Endothelial cell of umbilical vein (primary cell): ENCODE data around the gene DNAAF5. TPM values are rescaled to one million over a fixed set of nuclear protein-coding genes. Genes with fewer than 3 reads are reported as not detected.

Experiments used
- BruUV-seq: library from RNA; stranded (reverse); fragments of 400-500 nt; replicated peaks from 2 replicates; lab custom pipeline; 2021; lab: Mats Ljungman, UMichigan
- CTCF ChIA-PET: fragments of 300-600, 350-600 bp; sonication (Branson Sonifier 250); formaldehyde crosslinking; loops from one replicate; lab custom pipeline; 2021; ENCODE audit warnings: antibody characterized with exemption, inconsistent platforms; lab: Charles Lee
- POLR2A ChIA-PET: fragments of 300-600, 350-600 bp; sonication (Branson Sonifier 250); formaldehyde crosslinking; loops from one replicate; lab custom pipeline; 2021; ENCODE audit warnings: antibody characterized with exemption, inconsistent platforms; lab: Charles Lee
- DNase-seq: peaks from one replicate; pipeline ENCODE4 v3.0.0-alpha.2; 2011; ENCODE audit warnings: low read depth, low spot score
- FAIRE-seq: peaks from 2 replicates; lab custom pipeline; 2011; peaks lifted over from hg19 to GRCh38; lab: Jason Lieb, UNC
- H2AFZ ChIP-seq: 2 replicates; pipeline ENCODE4 v1.6.0; 2012; ENCODE audit warnings: low read depth, low read length, control low read depth, inconsistent platforms
- H3K27ac ChIP-seq: 2 replicates; pipeline ENCODE4 v1.5.1; 2011; ENCODE audit warnings: low read depth, mild to moderate bottlenecking, control low read depth, low read length, moderate library complexity; ENCODE audit not compliant: insufficient read depth
- H3K27me3 ChIP-seq, 2 experiments: 2 replicates each; pipeline versions ENCODE4 v1.6.0 to v1.6.1; 2011; ENCODE audit warnings: low read length in 2 of 2, mixed read lengths in 1 of 2; ENCODE audit not compliant: control insufficient read depth in 2 of 2, insufficient read depth in 2 of 2
- H3K36me3 ChIP-seq, 2 experiments: 2 replicates in 1 of 2; 3 replicates in 1 of 2; pipeline ENCODE4 v1.5.1; 2011; ENCODE audit warnings: low read length in 2 of 2, mild to moderate bottlenecking in 1 of 2, moderate library complexity in 1 of 2; ENCODE audit not compliant: control insufficient read depth in 2 of 2, insufficient read depth in 2 of 2; ENCODE audit errors: extremely low read depth in 1 of 2
- H3K4me1 ChIP-seq: 3 replicates; pipeline ENCODE4 v1.5.1; 2011; ENCODE audit warnings: mild to moderate bottlenecking, low read length; ENCODE audit not compliant: control insufficient read depth, insufficient read depth; ENCODE audit errors: extremely low read depth
- H3K4me2 ChIP-seq: 2 replicates; pipeline ENCODE4 v1.6.1; 2011; ENCODE audit warnings: low read length, control low read depth, mixed read lengths; ENCODE audit not compliant: insufficient read depth
- H3K4me3 ChIP-seq, 3 experiments: fragments of 200-600 bp in 1 of 3; sonication (generic), shearing (Covaris generic) in 1 of 3; replicated peaks in 1 of 3; 2 replicates each; pipeline ENCODE4 v1.5.1; 2011 to 2016; ENCODE audit warnings: control low read depth in 3 of 3, low read length in 3 of 3, mild to moderate bottlenecking in 2 of 3, inconsistent platforms in 1 of 3, low read depth in 1 of 3, moderate library complexity in 1 of 3; ENCODE audit not compliant: insufficient read depth in 1 of 3
- H3K79me2 ChIP-seq: 2 replicates; pipeline ENCODE4 v1.6.0; 2012; ENCODE audit warnings: low read length, inconsistent platforms; ENCODE audit not compliant: control insufficient read depth, insufficient read depth
- H3K9ac ChIP-seq: replicated peaks from 2 replicates; pipeline ENCODE3; 2011; ENCODE audit warnings: low read length, control low read depth; ENCODE audit not compliant: insufficient read depth; ENCODE audit errors: extremely low read depth
- H3K9me1 ChIP-seq: replicated peaks from 3 replicates; pipeline ENCODE4 v1.6.0; 2011; ENCODE audit warnings: mild to moderate bottlenecking, low read length; ENCODE audit not compliant: control insufficient read depth, insufficient read depth; ENCODE audit errors: extremely low read depth
- H3K9me3 ChIP-seq: replicated peaks from 2 replicates; pipeline ENCODE4 v1.5.1; 2012; ENCODE audit warnings: low read length, inconsistent platforms; ENCODE audit not compliant: control insufficient read depth, insufficient read depth
- H4K20me1 ChIP-seq: replicated peaks from 2 replicates; pipeline ENCODE3; 2011; ENCODE audit warnings: mild to moderate bottlenecking, low read length; ENCODE audit not compliant: control insufficient read depth, insufficient read depth; ENCODE audit errors: extremely low read depth
- CTCF ChIP-seq, 2 donors: IDR thresholded peaks; 1 replicate in 1 of 2; 2 replicates in 1 of 2; pipeline ENCODE4 v1.5.1; 2011; ENCODE audit warnings: low read length in 2 of 2, mild to moderate bottlenecking in 2 of 2, moderate library complexity in 2 of 2, control low read depth in 1 of 2, inconsistent platforms in 1 of 2, low read depth in 1 of 2; ENCODE audit not compliant: insufficient read depth in 1 of 2; ENCODE audit errors: extremely low read depth in 1 of 2
- EZH2 ChIP-seq: IDR thresholded peaks from 2 replicates; pipeline ENCODE4 v1.6.1; 2012; ENCODE audit warnings: borderline replicate concordance, low read depth, mild to moderate bottlenecking, moderate library complexity, low read length, inconsistent platforms; ENCODE audit not compliant: severe bottlenecking
- FOS ChIP-seq: IDR thresholded peaks from 2 replicates; pipeline ENCODE4 v1.6.1; 2011; ENCODE audit warnings: mild to moderate bottlenecking, low read length, moderate library complexity, borderline replicate concordance; ENCODE audit not compliant: insufficient read depth
- GATA2 ChIP-seq: IDR thresholded peaks from 2 replicates; pipeline ENCODE4 v1.7.0; 2011; ENCODE audit warnings: low read depth, mild to moderate bottlenecking, moderate library complexity, mixed read lengths, low read length; ENCODE audit not compliant: insufficient read length, insufficient read depth
- JUN ChIP-seq: IDR thresholded peaks from 2 replicates; pipeline ENCODE4 v1.6.1; 2011; ENCODE audit warnings: borderline replicate concordance, low read depth; ENCODE audit not compliant: insufficient read length, insufficient read depth
- MAX ChIP-seq: IDR thresholded peaks from 2 replicates; pipeline ENCODE4 v1.6.1; 2011; ENCODE audit not compliant: insufficient read depth, insufficient read length
- MYC ChIP-seq: IDR thresholded peaks from one replicate; pipeline ENCODE4 v1.6.1; 2011; ENCODE audit warnings: mild to moderate bottlenecking, low read depth, low read length
- POLR2A ChIP-seq: IDR thresholded peaks from 2 replicates; pipeline ENCODE4 v1.6.1; 2012; ENCODE audit warnings: low read depth, mild to moderate bottlenecking, control low read depth, low read length
- POLR2AphosphoS5 ChIP-seq: IDR thresholded peaks from 2 replicates; pipeline ENCODE4 v1.6.1; 2012; ENCODE audit warnings: low read depth, mild to moderate bottlenecking, control low read depth, low read length, moderate library complexity; ENCODE audit not compliant: insufficient read depth
- dilution Hi-C: fragments of 300-500 bp; cut with MboI; formaldehyde crosslinking; loops from one replicate; pipeline ENCODE4 v1.15.0; 2019; ENCODE audit warnings: low sequenced_read_pairs; ENCODE audit not compliant: extremely low pct_ligation_motif_present
- intact Hi-C: fragments of 100-400 bp; cut with micrococcal nuclease; formaldehyde crosslinking; loops from one replicate; pipeline ENCODE4 v1.10.0; 2022
- polyA plus RNA-seq, 4 experiments: library from polyadenylated mRNA; depleted of rRNA in 3 of 4; stranded (reverse) in 3 of 4; unstranded in 1 of 4; fragments of >200 nt; gene quantifications; 2 replicates each; pipeline versions ENCODE4 v1.2.1 to v1.2.3, GENCODE V29; 2011 to 2012; ENCODE audit warnings: missing spikeins in 1 of 4
- total RNA-seq: library from RNA; stranded (reverse); gene quantifications from 2 replicates; pipeline ENCODE4 v1.2.3, GENCODE V29; 2021

Gene DNAAF5
- total and polyA plus RNA-seq, 2 donors (not counting 3 experiments of a cell fraction or from before 2014, with no cell fraction given), result 49.3 to 65.5 TPM

- BruUV-seq, result no TSS peak
- POLR2A ChIA-PET, result no interaction called here
- H3K4me3 ChIP-seq, result no peak overlapping the region
- peaks cover 6 to 11% of the 10 kb centered on the region in 2 experiments for H3K36me3 ChIP-seq
- no peaks in the 10 kb centered on the region for H3K9me1 ChIP-seq
- FAIRE-seq, result no peak
- DNase-seq, result no peak
- no peak for TF ChIP-seq EZH2
- TF ChIP-seq MAX, result no peak
- no peak for TF ChIP-seq FOS
- TF ChIP-seq CTCF (IDR thresholded peaks at IDR 0.05; ENCODE audit: extremely low read depth in 1 of 2, insufficient read depth in 1 of 2, low read depth in 1 of 2, low read length in 2 of 2), result no peak
- no peak for TF ChIP-seq POLR2A
- no peak for TF ChIP-seq JUN
- TF ChIP-seq MYC, result no peak
- no peak for TF ChIP-seq GATA2
- TF ChIP-seq POLR2AphosphoS5, result no peak
- peaks cover 4% of the 10 kb centered on the region for H3K4me1 ChIP-seq
- no peak overlapping the region for H2AFZ ChIP-seq
- H3K4me2 ChIP-seq, result no peak overlapping the region
- intact Hi-C loops, result no loop called here
- CTCF ChIA-PET, result no interaction called here
- no peak overlapping the region for H3K27ac ChIP-seq
- no peak overlapping the region for H3K9ac ChIP-seq
- H3K79me2 ChIP-seq, result peaks cover 10% of the 10 kb centered on the region
- H3K27me3 ChIP-seq, result no peaks in the 10 kb centered on the region
- H4K20me1 ChIP-seq, result no peaks in the 10 kb centered on the region
- H3K9me3 ChIP-seq, result no peaks in the 10 kb centered on the region
- dilution Hi-C loops, result no loop called here
Observed at GRCh38 chr7:746155-747061, 19.9 kb downstream of the DNAAF5 start.
